WERI-Rb-1 (cell line): Measurements from ENCODE around the gene DEPDC5.
"Not testable (repeated sequence)": the region's sequence is repeated elsewhere in the genome, so short reads cannot be mapped to it uniquely, and the experiment has no call there.

ENCODE experiments used
- DNase-seq: peaks from one replicate; pipeline ENCODE4 v3.0.0-alpha.2; 2020
- H3K27ac ChIP-seq: fragments of 250-450 bp; sonication (Bioruptor Pico); 2 replicates; pipeline ENCODE4 v1.5.1; 2020; ENCODE audit warnings: mild to moderate bottlenecking, moderate library complexity
- H3K27me3 ChIP-seq: fragments of 250-450 bp; sonication (Bioruptor Pico); 2 replicates; pipeline ENCODE4 v1.5.1; 2021; ENCODE audit warnings: mild to moderate bottlenecking, low read depth, moderate library complexity; ENCODE audit not compliant: insufficient read depth, severe bottlenecking
- H3K36me3 ChIP-seq: fragments of 250-450 bp; sonication (Bioruptor Pico); 2 replicates; pipeline ENCODE4 v1.5.1; 2020; ENCODE audit warnings: mild to moderate bottlenecking, moderate library complexity
- H3K4me3 ChIP-seq: 2 replicates; pipeline ENCODE4 v1.5.1; 2011; ENCODE audit warnings: low read depth, mild to moderate bottlenecking, control low read depth, low read length
- H3K9me3 ChIP-seq: fragments of 250-450 bp; sonication (Bioruptor Pico); 2 replicates; pipeline ENCODE4 v1.5.1; 2021; ENCODE audit warnings: mild to moderate bottlenecking, moderate library complexity; ENCODE audit not compliant: severe bottlenecking
- TF ChIP-seq, protein P1 (sequence below): IDR thresholded peaks from 2 replicates; pipeline ENCODE4 v1.5.1; 2011; ENCODE audit warnings: low read depth, mild to moderate bottlenecking, control low read depth, inconsistent platforms, low read length

DEPDC5 gene

DNA sequence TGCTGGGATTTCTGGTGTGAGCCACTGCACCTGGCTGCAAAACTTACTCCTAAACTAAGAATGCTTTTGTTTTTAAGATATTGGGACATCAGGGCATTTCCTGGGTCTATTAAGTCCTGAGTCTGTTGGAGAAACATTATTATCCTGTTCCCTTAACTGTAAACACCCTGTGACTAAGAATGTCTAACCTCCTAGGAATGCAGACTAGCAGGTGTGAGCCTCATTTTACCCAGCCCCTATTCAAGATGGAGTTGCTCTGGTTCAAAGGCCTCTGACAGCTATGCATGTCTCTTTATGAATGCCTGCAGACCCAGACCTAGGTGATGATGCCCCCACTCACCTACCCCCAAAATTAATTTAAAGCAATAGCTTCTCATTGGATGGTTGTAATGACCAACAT, 46.2 kb downstream of the DEPDC5 start:
- TF ChIP-seq, protein P1, sequence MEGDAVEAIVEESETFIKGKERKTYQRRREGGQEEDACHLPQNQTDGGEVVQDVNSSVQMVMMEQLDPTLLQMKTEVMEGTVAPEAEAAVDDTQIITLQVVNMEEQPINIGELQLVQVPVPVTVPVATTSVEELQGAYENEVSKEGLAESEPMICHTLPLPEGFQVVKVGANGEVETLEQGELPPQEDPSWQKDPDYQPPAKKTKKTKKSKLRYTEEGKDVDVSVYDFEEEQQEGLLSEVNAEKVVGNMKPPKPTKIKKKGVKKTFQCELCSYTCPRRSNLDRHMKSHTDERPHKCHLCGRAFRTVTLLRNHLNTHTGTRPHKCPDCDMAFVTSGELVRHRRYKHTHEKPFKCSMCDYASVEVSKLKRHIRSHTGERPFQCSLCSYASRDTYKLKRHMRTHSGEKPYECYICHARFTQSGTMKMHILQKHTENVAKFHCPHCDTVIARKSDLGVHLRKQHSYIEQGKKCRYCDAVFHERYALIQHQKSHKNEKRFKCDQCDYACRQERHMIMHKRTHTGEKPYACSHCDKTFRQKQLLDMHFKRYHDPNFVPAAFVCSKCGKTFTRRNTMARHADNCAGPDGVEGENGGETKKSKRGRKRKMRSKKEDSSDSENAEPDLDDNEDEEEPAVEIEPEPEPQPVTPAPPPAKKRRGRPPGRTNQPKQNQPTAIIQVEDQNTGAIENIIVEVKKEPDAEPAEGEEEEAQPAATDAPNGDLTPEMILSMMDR = no peak
- DNase-seq = no peak
- Histone ChIP-seq H3K36me3 (peaks cover 53% of the 10 kb centered on the region), H3K27me3 (no peaks in the 10 kb centered on the region), H3K9me3 (no peaks in the 10 kb centered on the region), H3K27ac (no peak overlapping the region), H3K4me3 (no peak overlapping the region)

DNA sequence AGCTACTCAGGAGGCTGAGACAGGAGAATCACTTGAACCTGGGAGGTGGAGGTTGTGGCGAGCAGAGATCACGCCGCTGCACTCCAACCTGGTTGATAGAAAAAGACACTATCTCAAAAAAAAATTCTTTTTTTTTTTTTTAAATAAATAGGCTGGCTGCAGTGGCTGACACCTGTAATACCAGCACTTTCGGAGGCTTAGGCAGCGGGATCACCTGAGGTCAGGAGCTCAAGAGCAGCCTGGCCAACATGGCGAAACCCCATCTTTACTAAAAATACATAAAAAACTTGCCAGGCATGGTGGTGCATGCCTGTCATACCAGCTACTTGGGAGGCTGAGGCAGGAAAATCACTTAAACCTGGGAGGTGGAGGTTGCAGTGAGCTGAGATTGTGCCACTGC, 47.0 kb downstream of the DEPDC5 start:
- H3K36me3 ChIP-seq = peaks cover 58% of the 10 kb centered on the region
- not testable (repeated sequence) for H3K9me3 ChIP-seq, H3K27me3 ChIP-seq, H3K27ac ChIP-seq, DNase-seq, H3K4me3 ChIP-seq

DNA sequence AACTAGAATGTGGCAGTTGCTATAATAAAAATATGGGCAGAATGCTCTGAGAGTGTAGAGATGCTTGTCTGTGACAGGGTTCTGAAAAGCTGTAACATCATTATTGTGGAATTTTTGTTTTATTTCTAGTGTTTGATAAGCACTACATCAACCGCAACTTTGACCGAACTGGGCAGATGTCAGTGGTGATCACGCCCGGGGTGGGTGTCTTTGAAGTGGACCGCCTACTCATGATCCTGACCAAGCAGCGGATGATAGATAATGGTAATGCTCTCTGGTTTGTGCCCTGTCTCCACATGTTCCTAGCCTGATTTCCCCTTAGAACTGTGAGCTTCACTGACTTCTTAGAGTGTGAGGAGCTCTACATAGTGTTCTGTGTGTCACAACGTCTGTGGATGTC, 48.8 kb downstream of the DEPDC5 start:
- TF ChIP-seq, protein P1 = no peak
- H3K9me3 ChIP-seq = no peaks in the 10 kb centered on the region
- no peak for DNase-seq
- peaks cover 63% of the 10 kb centered on the region for H3K36me3 ChIP-seq
- H3K27me3 ChIP-seq = no peaks in the 10 kb centered on the region
- no peak overlapping the region for H3K4me3 ChIP-seq
- H3K27ac ChIP-seq = no peak overlapping the region

DNA sequence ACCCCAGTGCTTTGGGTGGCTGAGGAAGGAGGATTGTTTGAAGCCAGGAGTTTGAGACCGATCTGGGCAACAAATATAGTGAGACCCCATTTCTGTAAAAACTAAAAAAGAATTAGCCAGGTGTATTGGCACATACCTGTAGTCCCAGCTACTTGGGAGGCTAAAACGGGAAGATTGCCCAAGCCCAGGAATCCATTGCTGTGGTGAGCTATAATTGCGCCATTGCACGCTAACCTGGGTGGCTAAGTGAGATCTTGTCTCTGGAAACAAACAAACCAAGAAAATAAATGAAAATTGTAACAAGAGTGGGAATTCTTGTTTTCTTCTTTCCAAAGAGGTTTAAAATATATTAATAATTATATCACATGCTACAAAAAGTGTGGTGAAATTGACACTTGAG, 52.9 kb downstream of the DEPDC5 start:
- Histone ChIP-seq H3K9me3 (no peaks in the 10 kb centered on the region), H3K27ac (no peak overlapping the region), H3K36me3 (peaks cover 61% of the 10 kb centered on the region), H3K27me3 (no peaks in the 10 kb centered on the region), H3K4me3 (no peak overlapping the region)
- DNase-seq = no peak
- TF ChIP-seq, protein P1 = no peak

DNA sequence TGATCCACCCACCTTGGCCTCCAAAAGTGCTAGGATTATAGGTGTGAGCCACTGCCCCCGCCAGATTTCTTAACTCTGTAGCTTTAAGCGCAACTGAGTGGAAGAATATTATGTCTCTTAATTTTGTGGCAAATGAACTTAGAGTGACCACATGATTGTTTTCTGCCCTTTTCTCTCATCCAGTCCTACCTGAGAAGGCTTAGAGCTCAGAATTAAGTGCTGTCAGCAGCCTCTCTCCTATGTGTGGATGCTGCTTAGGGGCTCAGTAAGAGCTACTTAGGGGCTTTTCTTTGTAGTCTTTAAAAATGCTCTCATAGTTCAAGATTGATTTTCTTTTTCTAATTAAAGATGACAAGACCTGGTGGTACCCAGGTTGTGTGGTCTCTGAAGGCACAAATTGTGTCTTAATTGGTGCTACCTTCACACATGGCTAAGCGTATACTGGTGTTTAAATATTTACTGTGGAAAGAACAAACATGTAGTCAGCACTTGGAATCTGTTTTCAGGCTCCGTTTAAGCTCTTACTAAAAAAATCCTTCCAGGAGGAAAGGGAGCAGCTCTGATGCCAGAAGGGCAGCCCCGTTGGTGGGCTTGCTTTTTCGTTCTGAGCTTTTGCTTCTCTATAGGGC, 59.3 kb downstream of the DEPDC5 start:
- no peak for DNase-seq
- Histone ChIP-seq H3K36me3 (peaks cover 44% of the 10 kb centered on the region), H3K9me3 (no peaks in the 10 kb centered on the region), H3K27me3 (no peaks in the 10 kb centered on the region), H3K27ac (no peak overlapping the region), H3K4me3 (no peak overlapping the region)
- TF ChIP-seq, protein P1 = no peak

DNA sequence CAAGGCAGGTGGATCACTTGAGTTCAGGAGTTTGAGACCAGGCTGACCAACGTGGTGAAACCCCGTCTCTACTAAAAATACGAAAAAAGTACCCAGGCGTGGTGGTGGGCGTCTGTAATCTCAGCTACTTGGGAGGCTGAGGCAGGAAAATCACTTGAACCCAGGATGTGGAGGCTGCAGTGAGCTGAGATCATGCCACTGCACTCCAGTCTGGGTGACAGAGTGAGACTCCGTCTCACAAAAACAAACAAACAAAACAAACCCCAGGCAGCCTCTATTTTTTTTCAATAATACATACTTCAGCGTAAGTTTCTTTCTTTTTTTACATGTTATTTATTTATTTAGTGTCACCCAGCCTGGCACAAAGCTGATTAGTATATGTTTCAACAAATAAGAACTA, 60.1 kb downstream of the DEPDC5 start:
- not testable (repeated sequence) for DNase-seq, H3K27me3 ChIP-seq, H3K4me3 ChIP-seq, H3K27ac ChIP-seq, H3K9me3 ChIP-seq
- H3K36me3 ChIP-seq = peaks cover 52% of the 10 kb centered on the region

DNA sequence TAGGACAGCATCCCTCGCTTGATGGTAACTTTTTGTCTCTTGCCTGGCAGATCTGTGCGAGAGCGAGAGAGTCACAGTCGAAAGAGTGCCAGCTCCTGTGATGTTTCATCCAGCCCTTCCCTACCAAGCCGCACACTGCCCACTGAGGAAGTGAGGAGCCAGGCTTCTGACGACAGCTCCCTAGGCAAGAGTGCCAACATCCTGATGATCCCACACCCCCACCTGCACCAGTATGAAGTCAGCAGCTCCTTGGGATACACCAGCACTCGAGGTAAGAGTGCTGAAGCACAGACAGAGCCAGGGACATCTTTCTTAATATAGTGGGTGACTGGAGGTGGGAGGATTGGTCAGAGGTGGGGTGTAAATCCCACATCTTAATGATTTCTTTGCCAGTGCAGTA, 61.1 kb downstream of the DEPDC5 start:
- Histone ChIP-seq H3K4me3 (no peak overlapping the region), H3K27me3 (no peaks in the 10 kb centered on the region), H3K27ac (no peak overlapping the region), H3K36me3 (peaks cover 52% of the 10 kb centered on the region), H3K9me3 (no peaks in the 10 kb centered on the region)
- TF ChIP-seq, protein P1 = no peak
- DNase-seq = no peak

DNA sequence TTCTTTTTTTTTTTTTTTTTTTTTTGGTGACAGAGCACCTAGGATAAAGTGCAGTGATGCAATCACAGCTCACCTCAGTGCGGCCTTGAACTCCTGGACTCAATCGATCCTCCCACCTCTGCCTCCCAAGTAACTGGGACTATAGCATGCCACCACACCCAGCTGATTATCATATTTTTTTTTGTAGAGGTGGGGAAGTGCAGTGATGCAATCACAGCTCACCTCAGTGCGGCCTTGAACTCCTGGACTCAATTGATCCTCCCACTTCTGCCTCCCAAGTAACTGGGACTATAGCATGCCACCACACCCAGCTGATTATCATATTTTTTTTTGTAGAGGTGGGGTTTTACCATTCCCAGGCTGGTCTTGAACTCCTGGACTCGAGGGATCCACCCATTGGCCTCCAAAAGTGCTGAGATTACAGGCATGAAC, 61.6 kb downstream of the DEPDC5 start:
- not testable (repeated sequence) for H3K27ac ChIP-seq, H3K9me3 ChIP-seq, DNase-seq, H3K4me3 ChIP-seq, H3K27me3 ChIP-seq
- H3K36me3 ChIP-seq = peaks cover 55% of the 10 kb centered on the region
